Osteocyte (in vitro differentiated cells): ENCODE measurements around the gene APOB. TPM values are rescaled to one million over a fixed set of nuclear protein-coding genes. Genes with fewer than 3 reads are reported as not detected.

Experiments
- DNase-seq: peaks from one replicate; pipeline ENCODE4 v3.0.0; 2021; ENCODE audit warnings: mixed read lengths; ENCODE audit not compliant: unreplicated experiment; ENCODE audit errors: extremely low spot score
- H3K27ac Mint-ChIP-seq: one replicate; pipeline ENCODE4 v1.8.0; 2021; ENCODE audit warnings: mild to moderate bottlenecking, mixed read lengths; ENCODE audit not compliant: unreplicated experiment
- H3K27me3 Mint-ChIP-seq: one replicate; pipeline ENCODE4 v1.8.0; 2021; ENCODE audit warnings: mixed read lengths; ENCODE audit not compliant: unreplicated experiment
- H3K36me3 Mint-ChIP-seq: one replicate; pipeline ENCODE4 v1.8.0; 2021; ENCODE audit warnings: mixed read lengths; ENCODE audit not compliant: unreplicated experiment
- H3K4me1 Mint-ChIP-seq: one replicate; pipeline ENCODE4 v1.8.0; 2021; ENCODE audit warnings: mixed read lengths; ENCODE audit not compliant: unreplicated experiment
- H3K4me3 Mint-ChIP-seq: one replicate; pipeline ENCODE4 v1.8.0; 2021; ENCODE audit warnings: mild to moderate bottlenecking, moderate library complexity, mixed read lengths; ENCODE audit not compliant: unreplicated experiment
- H3K9me3 Mint-ChIP-seq: one replicate; pipeline ENCODE4 v1.8.0; 2021; ENCODE audit warnings: mixed read lengths; ENCODE audit not compliant: unreplicated experiment
- total RNA-seq: library from RNA; stranded (reverse); gene quantifications from 2 replicates; pipeline ENCODE4 v1.2.1, GENCODE V29; 2021
- TF ChIP-seq, protein P1 (sequence below): fragments of 200-600 bp; sonication (generic); IDR thresholded peaks from 2 replicates; pipeline ENCODE4 v1.5.0; 2021; ENCODE audit warnings: antibody characterized with exemption, mild to moderate bottlenecking, moderate library complexity

Gene APOB
- total RNA-seq, 1 donor from 2014 or later = 0.21 TPM

DNA sequence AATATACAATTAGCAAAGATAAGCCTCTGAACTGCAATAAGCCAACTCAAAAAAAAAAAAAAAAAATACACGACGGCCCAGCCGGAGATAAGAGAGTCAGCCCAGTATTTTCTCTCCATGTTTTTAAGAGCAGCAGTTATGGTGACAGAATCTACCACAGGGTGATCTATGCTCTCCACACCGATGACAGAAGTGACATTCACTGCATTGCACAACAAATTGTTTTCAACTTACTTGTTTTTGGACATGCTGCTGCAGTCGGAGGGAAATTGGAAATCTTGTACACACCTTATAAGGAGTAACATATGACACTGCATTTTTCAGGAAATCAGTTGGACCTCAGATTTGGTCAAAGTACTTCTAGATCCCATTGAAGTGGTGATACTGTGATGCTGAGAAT lies 23.3 kb upstream of the APOB start:
- H3K9me3 Mint-ChIP-seq = no peaks in the 10 kb centered on the region
- DNase-seq = no peak
- no peaks in the 10 kb centered on the region for H3K36me3 Mint-ChIP-seq
- TF ChIP-seq, protein P1, sequence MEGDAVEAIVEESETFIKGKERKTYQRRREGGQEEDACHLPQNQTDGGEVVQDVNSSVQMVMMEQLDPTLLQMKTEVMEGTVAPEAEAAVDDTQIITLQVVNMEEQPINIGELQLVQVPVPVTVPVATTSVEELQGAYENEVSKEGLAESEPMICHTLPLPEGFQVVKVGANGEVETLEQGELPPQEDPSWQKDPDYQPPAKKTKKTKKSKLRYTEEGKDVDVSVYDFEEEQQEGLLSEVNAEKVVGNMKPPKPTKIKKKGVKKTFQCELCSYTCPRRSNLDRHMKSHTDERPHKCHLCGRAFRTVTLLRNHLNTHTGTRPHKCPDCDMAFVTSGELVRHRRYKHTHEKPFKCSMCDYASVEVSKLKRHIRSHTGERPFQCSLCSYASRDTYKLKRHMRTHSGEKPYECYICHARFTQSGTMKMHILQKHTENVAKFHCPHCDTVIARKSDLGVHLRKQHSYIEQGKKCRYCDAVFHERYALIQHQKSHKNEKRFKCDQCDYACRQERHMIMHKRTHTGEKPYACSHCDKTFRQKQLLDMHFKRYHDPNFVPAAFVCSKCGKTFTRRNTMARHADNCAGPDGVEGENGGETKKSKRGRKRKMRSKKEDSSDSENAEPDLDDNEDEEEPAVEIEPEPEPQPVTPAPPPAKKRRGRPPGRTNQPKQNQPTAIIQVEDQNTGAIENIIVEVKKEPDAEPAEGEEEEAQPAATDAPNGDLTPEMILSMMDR = no peak
- H3K4me1 Mint-ChIP-seq = no peaks in the 10 kb centered on the region
- H3K27ac Mint-ChIP-seq = no peak overlapping the region
- peaks cover 26% of the 10 kb centered on the region for H3K27me3 Mint-ChIP-seq
- no peak overlapping the region for H3K4me3 Mint-ChIP-seq

DNA sequence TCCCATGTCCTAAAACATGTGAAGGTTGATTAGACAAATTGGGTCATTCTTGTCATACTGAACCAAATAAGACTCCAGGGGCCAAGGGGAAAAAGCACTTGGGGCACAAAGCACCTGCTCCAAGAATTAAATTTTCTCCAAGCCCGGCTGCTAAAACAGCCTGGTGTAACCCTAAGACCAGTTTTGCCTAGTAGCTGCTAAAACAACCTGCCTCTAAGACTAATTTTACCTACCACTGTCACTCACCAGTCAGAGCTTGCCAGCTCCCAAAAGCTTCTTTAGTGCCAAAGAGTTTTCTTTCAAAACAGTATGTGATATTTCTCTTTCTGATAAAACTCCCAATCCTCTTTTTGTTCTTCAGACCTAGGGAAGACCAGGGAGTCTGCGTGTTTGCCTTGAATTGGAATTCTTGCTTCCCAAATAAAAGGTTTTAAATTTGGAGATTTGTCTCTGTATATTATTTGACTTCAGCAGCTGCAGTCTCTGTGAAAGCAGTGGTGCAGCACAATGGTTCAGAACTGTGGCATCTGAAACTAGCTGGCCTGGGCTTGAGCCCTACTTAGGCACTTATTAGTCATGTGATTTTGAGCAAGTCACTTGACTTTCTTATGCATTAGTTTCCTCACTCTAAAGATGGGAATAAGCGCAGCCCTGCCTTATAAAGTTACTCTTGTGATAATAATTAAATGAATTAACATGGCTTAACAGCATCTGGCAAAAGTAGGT lies 16.2 kb upstream of the APOB start:
- no peak for DNase-seq
- Mint-ChIP-seq H3K4me1 (no peaks in the 10 kb centered on the region), H3K27ac (no peak overlapping the region), H3K36me3 (no peaks in the 10 kb centered on the region), H3K27me3 (peaks cover 28% of the 10 kb centered on the region), H3K4me3 (no peak overlapping the region), H3K9me3 (no peaks in the 10 kb centered on the region)
- TF ChIP-seq, protein P1 = no peak

DNA sequence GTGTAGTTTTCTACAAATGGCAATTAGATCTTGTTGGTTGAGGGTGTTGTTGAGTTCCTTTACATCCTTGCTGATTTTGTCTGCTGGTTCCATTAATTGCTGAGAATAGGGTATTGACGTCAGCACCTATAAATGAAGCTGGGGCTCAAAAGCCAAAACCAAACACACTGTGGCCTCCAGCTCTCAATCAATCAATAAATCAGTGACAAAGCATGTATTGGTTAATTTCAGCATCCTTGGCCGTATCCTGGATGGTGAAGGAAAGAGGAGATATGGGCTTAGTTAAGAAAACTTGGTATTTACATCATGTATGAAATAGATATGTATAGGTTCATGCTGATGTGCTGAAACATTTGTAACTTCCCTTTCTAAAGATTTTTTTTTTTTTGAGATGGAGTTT lies 13.2 kb upstream of the APOB start:
- TF ChIP-seq, protein P1 = no peak
- no peak for DNase-seq
- H3K9me3 Mint-ChIP-seq = no peaks in the 10 kb centered on the region
- no peaks in the 10 kb centered on the region for H3K36me3 Mint-ChIP-seq
- no peak overlapping the region for H3K27ac Mint-ChIP-seq
- H3K27me3 Mint-ChIP-seq = peaks cover 47% of the 10 kb centered on the region
- H3K4me3 Mint-ChIP-seq = no peak overlapping the region
- H3K4me1 Mint-ChIP-seq = no peaks in the 10 kb centered on the region

DNA sequence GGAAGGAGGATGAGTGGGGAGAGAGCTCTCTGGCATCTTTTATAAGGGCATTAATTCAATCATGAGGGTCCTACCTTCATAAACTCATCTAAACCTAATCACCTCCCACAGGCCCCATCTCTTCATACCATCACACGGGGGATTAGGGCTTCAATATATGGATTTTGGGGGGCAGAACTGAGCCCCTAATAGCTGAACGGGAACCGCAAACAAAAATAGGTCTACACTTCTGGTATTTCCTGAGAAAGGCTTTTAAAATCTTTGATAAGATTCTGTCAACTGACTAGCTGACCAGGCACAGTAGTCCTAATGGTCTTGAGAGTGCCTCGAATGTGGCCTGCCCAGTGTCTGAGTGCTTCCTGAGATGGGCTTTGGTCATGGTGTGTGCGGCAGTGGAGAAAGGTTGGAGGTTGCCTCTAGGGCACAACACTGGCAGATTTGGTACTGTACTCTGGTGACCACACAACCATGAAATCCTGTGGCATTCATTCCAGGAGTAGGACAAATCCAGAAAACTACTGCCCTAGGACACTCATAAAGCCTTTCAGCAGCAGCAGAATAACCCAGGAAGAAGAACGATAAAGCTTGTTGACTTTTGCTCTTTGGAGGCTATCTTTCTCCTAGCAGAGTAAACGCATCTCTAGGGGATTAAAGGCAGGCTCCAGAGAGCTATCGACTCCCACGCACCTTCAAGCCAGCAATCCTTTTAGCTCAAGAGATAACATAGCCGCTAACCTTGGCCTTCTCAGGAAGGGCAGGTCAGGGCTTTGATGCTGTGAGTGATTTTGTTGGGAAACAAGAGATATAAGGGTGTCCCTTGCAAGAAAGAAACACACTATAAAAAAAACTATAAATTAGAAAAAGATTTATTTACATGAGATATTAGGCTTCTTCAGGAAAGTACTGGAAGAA lies 12.3 kb upstream of the APOB start:
- no peaks in the 10 kb centered on the region for H3K9me3 Mint-ChIP-seq
- peaks cover 55% of the 10 kb centered on the region for H3K27me3 Mint-ChIP-seq
- no peak for DNase-seq
- no peaks in the 10 kb centered on the region for H3K4me1 Mint-ChIP-seq
- H3K4me3 Mint-ChIP-seq = no peak overlapping the region
- TF ChIP-seq, protein P1 = no peak
- H3K27ac Mint-ChIP-seq = no peak overlapping the region
- H3K36me3 Mint-ChIP-seq = no peaks in the 10 kb centered on the region

DNA sequence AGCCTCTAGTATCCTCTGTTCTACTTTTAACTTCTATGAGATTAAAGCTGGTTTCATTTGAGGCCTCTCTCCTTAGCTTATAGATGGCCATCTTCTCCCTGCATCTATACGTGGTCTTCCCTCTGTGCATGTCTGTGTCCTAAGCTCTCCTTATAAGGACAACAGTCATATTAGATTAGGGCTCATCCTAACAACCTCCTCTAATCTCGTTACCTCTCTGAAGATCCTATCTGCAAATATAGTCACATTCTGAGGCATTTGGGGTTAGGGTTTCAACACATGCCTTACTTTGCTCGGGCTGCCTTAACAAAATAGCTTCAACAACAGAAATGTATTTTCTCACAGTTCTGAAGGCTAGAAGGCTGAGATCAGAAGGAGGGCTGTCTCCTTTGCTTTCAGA lies 11.6 kb upstream of the APOB start:
- Mint-ChIP-seq H3K36me3 (no peaks in the 10 kb centered on the region), H3K4me1 (no peaks in the 10 kb centered on the region), H3K9me3 (no peaks in the 10 kb centered on the region), H3K4me3 (no peak overlapping the region), H3K27me3 (peaks cover 58% of the 10 kb centered on the region), H3K27ac (no peak overlapping the region)
- TF ChIP-seq, protein P1 = no peak
- DNase-seq = no peak
